Endothelial cell of umbilical vein (primary cell): ENCODE results near the gene CD83. TPM values are rescaled to one million over a fixed set of nuclear protein-coding genes. Genes with fewer than 3 reads are reported as not detected.

Experiments used
- BruUV-seq: library from RNA; stranded (reverse); fragments of 400-500 nt; replicated peaks from 2 replicates; lab custom pipeline; 2021; lab: Mats Ljungman, UMichigan
- CTCF ChIA-PET: fragments of 300-600, 350-600 bp; sonication (Branson Sonifier 250); formaldehyde crosslinking; loops from one replicate; lab custom pipeline; 2021; ENCODE audit warnings: antibody characterized with exemption, inconsistent platforms; lab: Charles Lee
- POLR2A ChIA-PET: fragments of 300-600, 350-600 bp; sonication (Branson Sonifier 250); formaldehyde crosslinking; loops from one replicate; lab custom pipeline; 2021; ENCODE audit warnings: antibody characterized with exemption, inconsistent platforms; lab: Charles Lee
- DNase-seq: peaks from one replicate; pipeline ENCODE4 v3.0.0-alpha.2; 2011; ENCODE audit warnings: low read depth, low spot score
- FAIRE-seq: peaks from 2 replicates; lab custom pipeline; 2011; peaks lifted over from hg19 to GRCh38; lab: Jason Lieb, UNC
- H2AFZ ChIP-seq: 2 replicates; pipeline ENCODE4 v1.6.0; 2012; ENCODE audit warnings: low read depth, low read length, control low read depth, inconsistent platforms
- H3K27ac ChIP-seq: 2 replicates; pipeline ENCODE4 v1.5.1; 2011; ENCODE audit warnings: low read depth, mild to moderate bottlenecking, control low read depth, low read length, moderate library complexity; ENCODE audit not compliant: insufficient read depth
- H3K27me3 ChIP-seq, 2 experiments: 2 replicates each; pipeline versions ENCODE4 v1.6.0 to v1.6.1; 2011; ENCODE audit warnings: low read length in 2 of 2, mixed read lengths in 1 of 2; ENCODE audit not compliant: control insufficient read depth in 2 of 2, insufficient read depth in 2 of 2
- H3K36me3 ChIP-seq, 2 experiments: 2 replicates in 1 of 2; 3 replicates in 1 of 2; pipeline ENCODE4 v1.5.1; 2011; ENCODE audit warnings: low read length in 2 of 2, mild to moderate bottlenecking in 1 of 2, moderate library complexity in 1 of 2; ENCODE audit not compliant: control insufficient read depth in 2 of 2, insufficient read depth in 2 of 2; ENCODE audit errors: extremely low read depth in 1 of 2
- H3K4me1 ChIP-seq: 3 replicates; pipeline ENCODE4 v1.5.1; 2011; ENCODE audit warnings: mild to moderate bottlenecking, low read length; ENCODE audit not compliant: control insufficient read depth, insufficient read depth; ENCODE audit errors: extremely low read depth
- H3K4me2 ChIP-seq: 2 replicates; pipeline ENCODE4 v1.6.1; 2011; ENCODE audit warnings: low read length, control low read depth, mixed read lengths; ENCODE audit not compliant: insufficient read depth
- H3K4me3 ChIP-seq, 3 experiments: fragments of 200-600 bp in 1 of 3; sonication (generic), shearing (Covaris generic) in 1 of 3; replicated peaks in 1 of 3; 2 replicates each; pipeline ENCODE4 v1.5.1; 2011 to 2016; ENCODE audit warnings: control low read depth in 3 of 3, low read length in 3 of 3, mild to moderate bottlenecking in 2 of 3, inconsistent platforms in 1 of 3, low read depth in 1 of 3, moderate library complexity in 1 of 3; ENCODE audit not compliant: insufficient read depth in 1 of 3
- H3K79me2 ChIP-seq: 2 replicates; pipeline ENCODE4 v1.6.0; 2012; ENCODE audit warnings: low read length, inconsistent platforms; ENCODE audit not compliant: control insufficient read depth, insufficient read depth
- H3K9ac ChIP-seq: replicated peaks from 2 replicates; pipeline ENCODE3; 2011; ENCODE audit warnings: low read length, control low read depth; ENCODE audit not compliant: insufficient read depth; ENCODE audit errors: extremely low read depth
- H3K9me1 ChIP-seq: replicated peaks from 3 replicates; pipeline ENCODE4 v1.6.0; 2011; ENCODE audit warnings: mild to moderate bottlenecking, low read length; ENCODE audit not compliant: control insufficient read depth, insufficient read depth; ENCODE audit errors: extremely low read depth
- H3K9me3 ChIP-seq: replicated peaks from 2 replicates; pipeline ENCODE4 v1.5.1; 2012; ENCODE audit warnings: low read length, inconsistent platforms; ENCODE audit not compliant: control insufficient read depth, insufficient read depth
- H4K20me1 ChIP-seq: replicated peaks from 2 replicates; pipeline ENCODE3; 2011; ENCODE audit warnings: mild to moderate bottlenecking, low read length; ENCODE audit not compliant: control insufficient read depth, insufficient read depth; ENCODE audit errors: extremely low read depth
- CTCF ChIP-seq, 2 donors: IDR thresholded peaks; 1 replicate in 1 of 2; 2 replicates in 1 of 2; pipeline ENCODE4 v1.5.1; 2011; ENCODE audit warnings: low read length in 2 of 2, mild to moderate bottlenecking in 2 of 2, moderate library complexity in 2 of 2, control low read depth in 1 of 2, inconsistent platforms in 1 of 2, low read depth in 1 of 2; ENCODE audit not compliant: insufficient read depth in 1 of 2; ENCODE audit errors: extremely low read depth in 1 of 2
- EZH2 ChIP-seq: IDR thresholded peaks from 2 replicates; pipeline ENCODE4 v1.6.1; 2012; ENCODE audit warnings: borderline replicate concordance, low read depth, mild to moderate bottlenecking, moderate library complexity, low read length, inconsistent platforms; ENCODE audit not compliant: severe bottlenecking
- FOS ChIP-seq: IDR thresholded peaks from 2 replicates; pipeline ENCODE4 v1.6.1; 2011; ENCODE audit warnings: mild to moderate bottlenecking, low read length, moderate library complexity, borderline replicate concordance; ENCODE audit not compliant: insufficient read depth
- GATA2 ChIP-seq: IDR thresholded peaks from 2 replicates; pipeline ENCODE4 v1.7.0; 2011; ENCODE audit warnings: low read depth, mild to moderate bottlenecking, moderate library complexity, mixed read lengths, low read length; ENCODE audit not compliant: insufficient read length, insufficient read depth
- JUN ChIP-seq: IDR thresholded peaks from 2 replicates; pipeline ENCODE4 v1.6.1; 2011; ENCODE audit warnings: borderline replicate concordance, low read depth; ENCODE audit not compliant: insufficient read length, insufficient read depth
- MAX ChIP-seq: IDR thresholded peaks from 2 replicates; pipeline ENCODE4 v1.6.1; 2011; ENCODE audit not compliant: insufficient read depth, insufficient read length
- MYC ChIP-seq: IDR thresholded peaks from one replicate; pipeline ENCODE4 v1.6.1; 2011; ENCODE audit warnings: mild to moderate bottlenecking, low read depth, low read length
- POLR2A ChIP-seq: IDR thresholded peaks from 2 replicates; pipeline ENCODE4 v1.6.1; 2012; ENCODE audit warnings: low read depth, mild to moderate bottlenecking, control low read depth, low read length
- POLR2AphosphoS5 ChIP-seq: IDR thresholded peaks from 2 replicates; pipeline ENCODE4 v1.6.1; 2012; ENCODE audit warnings: low read depth, mild to moderate bottlenecking, control low read depth, low read length, moderate library complexity; ENCODE audit not compliant: insufficient read depth
- dilution Hi-C: fragments of 300-500 bp; cut with MboI; formaldehyde crosslinking; loops from one replicate; pipeline ENCODE4 v1.15.0; 2019; ENCODE audit warnings: low sequenced_read_pairs; ENCODE audit not compliant: extremely low pct_ligation_motif_present
- intact Hi-C: fragments of 100-400 bp; cut with micrococcal nuclease; formaldehyde crosslinking; loops from one replicate; pipeline ENCODE4 v1.10.0; 2022
- polyA plus RNA-seq, 4 experiments: library from polyadenylated mRNA; depleted of rRNA in 3 of 4; stranded (reverse) in 3 of 4; unstranded in 1 of 4; fragments of >200 nt; gene quantifications; 2 replicates each; pipeline versions ENCODE4 v1.2.1 to v1.2.3, GENCODE V29; 2011 to 2012; ENCODE audit warnings: missing spikeins in 1 of 4
- total RNA-seq: library from RNA; stranded (reverse); gene quantifications from 2 replicates; pipeline ENCODE4 v1.2.3, GENCODE V29; 2021

CD83 gene
- total and polyA plus RNA-seq, 2 donors (not counting 3 experiments of a cell fraction or from before 2014, with no cell fraction given): 0.40 to 0.46 TPM

- H2AFZ ChIP-seq: no peak overlapping the region
- H3K4me2 ChIP-seq: no peak overlapping the region
- H3K4me3 ChIP-seq: no peak overlapping the region
- no peak for FAIRE-seq
- H3K9me1 ChIP-seq: no peaks in the 10 kb centered on the region
- no peaks in the 10 kb centered on the region for H4K20me1 ChIP-seq
- intact Hi-C loops: no loop called here
- no peak overlapping the region for H3K27ac ChIP-seq
- DNase-seq: no peak
- H3K9ac ChIP-seq: no peak overlapping the region
- BruUV-seq: no TSS peak
- H3K4me1 ChIP-seq: no peaks in the 10 kb centered on the region
- dilution Hi-C loops: no loop called here
- H3K79me2 ChIP-seq: no peaks in the 10 kb centered on the region
- CTCF ChIA-PET: no interaction called here
- POLR2A ChIA-PET: no interaction called here
- TF ChIP-seq GATA2: no peak
- no peak for TF ChIP-seq MAX
- no peak for TF ChIP-seq MYC
- TF ChIP-seq JUN: no peak
- no peak for TF ChIP-seq POLR2AphosphoS5
- TF ChIP-seq POLR2A: no peak
- TF ChIP-seq EZH2: no peak
- no peak for TF ChIP-seq FOS
- no peak for TF ChIP-seq CTCF (IDR thresholded peaks at IDR 0.05; ENCODE audit: extremely low read depth in 1 of 2, insufficient read depth in 1 of 2, low read depth in 1 of 2, low read length in 2 of 2)
- no peaks in the 10 kb centered on the region for H3K36me3 ChIP-seq
- no peaks in the 10 kb centered on the region for H3K27me3 ChIP-seq
- H3K9me3 ChIP-seq: no peaks in the 10 kb centered on the region
Measured at GRCh38 chr6:14109411-14109826, 8.2 kb upstream of the CD83 start.
